Lower leg skin (tissue), 4 donors: ENCODE measurements around the gene VPS35L. TPM values are rescaled to one million over a fixed set of nuclear protein-coding genes. Genes with fewer than 3 reads are reported as not detected.

Experiments used
- DNase-seq, 2 donors: peaks; one replicate each; pipeline ENCODE4 v3.0.0-alpha.2; 2019; ENCODE audit warnings: low spot score in 2 of 2
- H3K4me3 ChIP-seq: fragments of 200-600 bp; sonication (generic); 2 replicates; pipeline ENCODE4 v1.5.1; 2017; ENCODE audit warnings: mild to moderate bottlenecking, low read depth; ENCODE audit not compliant: poor library complexity, severe bottlenecking
- CTCF ChIP-seq, 3 donors: fragments of 450-650 bp; IDR thresholded peaks; one replicate each; pipeline ENCODE4 v1.5.1; 2016; ENCODE audit warnings: antibody characterized with exemption in 3 of 3, mild to moderate bottlenecking in 3 of 3, moderate library complexity in 2 of 3
- POLR2A ChIP-seq, 2 donors: fragments of 450-650 bp; IDR thresholded peaks; one replicate each; pipeline ENCODE4 v1.6.1; 2016 to 2017; ENCODE audit warnings: antibody characterized with exemption in 2 of 2, mild to moderate bottlenecking in 1 of 2, moderate library complexity in 1 of 2
- WGBS, 2 donors: methylation state at CpG; one replicate each; pipeline ENCODE4 v1.1.5; 2018; 5-methylcytosine and 5-hydroxymethylcytosine counted together
- intact Hi-C: fragments of 100-400 bp; cut with DNase I; formaldehyde crosslinking; loops from one replicate; pipeline ENCODE4 v1.15.0; 2023; ENCODE audit warnings: low total_unique reads
- total RNA-seq, 4 donors: library from RNA; depleted of rRNA; stranded (reverse); fragments of >200 nt; gene quantifications; one replicate each; pipeline ENCODE4 v1.1.0, GENCODE V29; 2016

VPS35L gene
- total RNA-seq, 4 donors from 2014 or later: 14.5 to 24.2 (median 17.0) TPM

GRCh38 chr16:19733551-19733950 lies 178.0 kb downstream of the VPS35L start:
- H3K4me3 ChIP-seq: no peak overlapping the region
- intact Hi-C loops: no loop called here
- peak in 1 of 2 donors; percentile 10 for DNase-seq
- 90 to 98% methylated on average over 6 of the region's 6 CpGs for WGBS, 2 donors
- TF ChIP-seq POLR2A (IDR thresholded peaks at IDR 0.05) (no peak), CTCF (IDR thresholded peaks at IDR 0.05) (no peak)

DNA sequence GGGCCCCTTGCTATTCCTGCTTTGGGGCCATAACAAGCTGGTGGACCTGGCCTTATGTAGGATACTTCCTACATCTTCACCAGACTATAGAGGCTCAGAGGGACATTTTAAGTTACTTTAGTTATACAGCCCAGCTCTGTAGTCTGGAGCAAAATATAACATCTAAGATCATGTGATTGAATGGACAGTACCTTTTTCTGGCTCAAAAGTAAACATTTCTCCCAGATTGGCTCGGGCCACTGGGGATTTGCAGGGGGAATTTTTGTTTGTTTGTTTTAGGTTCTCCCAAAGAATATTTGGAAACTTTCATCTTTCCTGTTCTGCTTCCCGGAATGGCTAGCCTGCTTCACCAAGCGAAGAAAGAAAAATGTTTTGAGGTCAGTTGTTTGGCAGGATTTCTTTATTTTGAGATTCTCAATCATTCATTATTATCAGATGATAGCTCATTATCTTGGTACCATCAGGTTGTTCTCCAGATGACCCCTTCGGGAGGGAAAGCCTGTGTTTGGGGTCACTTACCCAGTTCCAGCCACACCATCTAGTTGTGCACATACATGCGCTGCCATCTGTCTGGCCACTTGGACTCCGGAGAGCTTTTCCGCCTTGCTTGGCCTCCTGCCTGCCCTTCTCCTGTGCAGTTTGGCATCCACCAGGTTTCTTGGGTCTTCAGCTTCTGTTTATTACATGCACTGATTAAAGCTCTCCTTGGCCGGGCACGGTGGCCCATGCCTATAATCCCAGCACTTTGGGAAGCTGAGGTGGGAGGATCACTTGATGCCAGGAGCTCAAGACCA lies 179.8 kb downstream of the VPS35L start:
- peak in 1 of 2 donors; percentile 57 for DNase-seq
- intact Hi-C loops: no loop called here
- TF ChIP-seq POLR2A (IDR thresholded peaks at IDR 0.05) (no peak), CTCF (IDR thresholded peaks at IDR 0.05) (no peak)
- H3K4me3 ChIP-seq: no peak overlapping the region
- WGBS, 2 donors: 80 to 83% methylated on average over 9 of the region's 9 CpGs

DNA sequence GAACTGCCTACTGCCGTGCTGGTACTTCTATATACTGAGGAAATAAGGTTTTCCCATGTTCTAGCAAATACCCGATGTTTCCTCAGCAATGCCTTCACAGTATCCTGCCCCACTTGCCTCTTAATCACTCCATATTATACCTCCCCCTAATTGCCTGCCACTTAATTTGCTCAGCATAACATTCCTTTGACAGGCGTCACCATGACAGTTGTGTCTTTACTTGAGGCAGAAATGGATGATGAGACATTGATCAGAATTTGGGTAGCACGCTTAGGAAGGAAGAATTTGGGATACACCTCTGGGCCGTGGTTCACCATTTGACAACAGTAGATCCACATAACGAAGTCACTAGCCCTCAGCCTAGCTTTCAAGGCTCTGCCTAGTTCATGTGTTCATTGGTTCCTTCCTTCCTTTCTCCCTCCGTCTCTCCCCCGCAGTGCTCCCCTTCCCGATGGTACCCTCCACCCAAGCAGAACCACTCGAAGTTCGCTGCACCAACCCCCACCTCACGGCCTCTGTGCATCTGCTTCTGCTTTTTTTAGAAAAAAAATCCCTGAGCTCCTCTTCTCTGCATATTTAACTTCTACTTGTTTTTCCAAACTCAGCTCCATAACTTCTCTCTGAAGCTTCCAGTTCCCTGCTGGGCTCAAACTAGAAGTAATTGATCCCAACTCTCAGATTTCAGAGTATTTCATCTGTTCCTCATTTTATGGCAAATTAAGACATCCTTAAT lies 182.0 kb downstream of the VPS35L start:
- peak in 1 of 2 donors; percentile 72 for DNase-seq
- intact Hi-C loops: no loop called here
- 73 to 77% methylated on average over 12 of the region's 12 CpGs for WGBS, 2 donors
- TF ChIP-seq CTCF (IDR thresholded peaks at IDR 0.05) (no peak), POLR2A (IDR thresholded peaks at IDR 0.05) (no peak)
- no peak overlapping the region for H3K4me3 ChIP-seq

GRCh38 chr16:19741354-19741753 lies 185.9 kb downstream of the VPS35L start:
- no peak for DNase-seq
- 96 to 100% methylated on average over 1 of the region's 1 CpG for WGBS, 2 donors
- intact Hi-C loops: no loop called here
- TF ChIP-seq POLR2A (IDR thresholded peaks at IDR 0.05) (no peak), CTCF (IDR thresholded peaks at IDR 0.05) (no peak)
- H3K4me3 ChIP-seq: no peak overlapping the region

GRCh38 chr16:19743816-19744159 lies 188.3 kb downstream of the VPS35L start:
- intact Hi-C loops: no loop called here
- no peak overlapping the region for H3K4me3 ChIP-seq
- no peak for TF ChIP-seq CTCF (IDR thresholded peaks at IDR 0.05)
- no peak for TF ChIP-seq POLR2A (IDR thresholded peaks at IDR 0.05)
- DNase-seq: peak in 1 of 2 donors; percentile 13
